ENCODE measurements around the gene PCYT2. TPM values are rescaled to one million over a fixed set of nuclear protein-coding genes. Genes with fewer than 3 reads are reported as not detected.

PCYT2 gene
- total and polyA plus RNA-seq, 9 of the 15 experiments (the other 6 are each of a cell fraction or from before 2014, with no cell fraction given): 0.92 to 134 (median 82.5) TPM

DNA sequence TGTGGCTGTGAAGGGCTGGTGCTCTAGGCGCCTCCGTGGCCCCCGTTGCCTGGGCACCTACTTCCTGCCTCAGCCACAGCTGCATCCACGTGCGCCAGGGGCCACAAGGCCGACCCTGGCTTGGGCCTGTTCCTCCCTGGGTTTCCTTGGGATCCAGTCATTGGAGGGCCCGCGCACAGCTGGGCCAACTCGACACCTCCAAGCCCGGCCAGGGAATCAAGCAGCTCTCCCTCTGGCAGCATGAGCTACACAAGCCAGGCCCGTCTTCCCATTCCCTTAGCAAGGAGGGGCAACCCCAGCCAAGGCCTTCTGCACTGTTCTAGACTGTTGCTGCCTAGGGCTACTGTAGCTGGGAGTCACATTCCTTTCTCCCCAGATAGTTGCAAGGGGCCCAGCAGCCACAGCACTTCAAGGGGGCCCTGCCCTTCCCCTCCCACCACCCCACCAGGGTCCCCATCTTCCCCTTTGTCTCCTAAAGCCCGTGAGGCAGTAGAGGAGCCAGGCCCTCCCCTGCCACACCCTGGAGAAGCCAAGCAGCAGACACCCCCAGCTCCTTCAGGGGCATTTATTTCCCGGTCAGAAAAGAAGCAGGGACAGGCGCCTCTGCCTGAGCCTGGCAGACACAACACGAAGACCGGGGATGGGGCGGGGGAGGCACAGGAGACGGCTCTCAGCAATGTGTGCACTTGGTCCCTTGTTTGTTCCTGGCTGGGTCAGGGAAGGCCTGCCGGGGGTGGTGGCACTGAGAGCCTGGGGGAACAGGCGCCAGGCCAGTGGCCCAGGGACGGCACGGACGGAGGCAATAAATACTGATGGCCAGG is 43.8 kb downstream of the PCYT2 start (continued):
- TF ChIP-seq SRSF3 (IDR thresholded peaks at IDR 0.05; ENCODE audit: insufficient read depth, low read length) (no peak), BCOR (IDR thresholded peaks at IDR 0.05) (no peak), NEUROD1 (IDR thresholded peaks at IDR 0.05; ENCODE audit: borderline replicate concordance, low read depth, low read length, partially characterized antibody) (no peak), KHSRP (IDR thresholded peaks at IDR 0.05) (no peak), FOXJ3 (CRISPR knock-in tag; IDR thresholded peaks at IDR 0.05) (no peak), SRSF1 (IDR thresholded peaks at IDR 0.05; ENCODE audit: low read depth, low read length) (no peak), ZNF740 (CRISPR knock-in tag; IDR thresholded peaks at IDR 0.05) (no peak), ZNF740 (tag; IDR thresholded peaks at IDR 0.05) (no peak), TCF3 (CRISPR knock-in tag; IDR thresholded peaks at IDR 0.05) (no peak), TFAP4 (CRISPR knock-in tag; IDR thresholded peaks at IDR 0.05; ENCODE audit: borderline replicate concordance) (peak; percentile 60), CBX8 (IDR thresholded peaks at IDR 0.05; ENCODE audit: borderline replicate concordance, extremely low read depth, low read depth, low read length, poor library complexity, severe bottlenecking) (no peak), ZNF124 (CRISPR knock-in tag; IDR thresholded peaks at IDR 0.05) (no peak), REST (IDR thresholded peaks at IDR 0.05; ENCODE audit: borderline replicate concordance) (no peak), REST (CRISPR knock-in tag; IDR thresholded peaks at IDR 0.05; ENCODE audit: low read depth) (no peak; the same call in 1 of the 2 replicates), ZNF121 (CRISPR knock-in tag; conservative IDR thresholded peaks at IDR 0.05) (no peak), POLR2AphosphoS2 (IDR thresholded peaks at IDR 0.05; ENCODE audit: low read length) (peak; percentile 95), THRB (CRISPR knock-in tag; conservative IDR thresholded peaks at IDR 0.05) (no peak; the same call in 1 of the 2 replicates)
